Camera-type eye (tissue), 1 donor: ENCODE data around the gene RETN. TPM values are rescaled to one million over a fixed set of nuclear protein-coding genes. Genes with fewer than 3 reads are reported as not detected.

Experiments
- total RNA-seq: library from RNA; depleted of rRNA; stranded (reverse); fragments of >200 nt; gene quantifications from one replicate; pipeline ENCODE4 v1.2.3, GENCODE V29; 2014

RETN gene, protein sequence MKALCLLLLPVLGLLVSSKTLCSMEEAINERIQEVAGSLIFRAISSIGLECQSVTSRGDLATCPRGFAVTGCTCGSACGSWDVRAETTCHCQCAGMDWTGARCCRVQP
- not detected for total RNA-seq

DNA sequence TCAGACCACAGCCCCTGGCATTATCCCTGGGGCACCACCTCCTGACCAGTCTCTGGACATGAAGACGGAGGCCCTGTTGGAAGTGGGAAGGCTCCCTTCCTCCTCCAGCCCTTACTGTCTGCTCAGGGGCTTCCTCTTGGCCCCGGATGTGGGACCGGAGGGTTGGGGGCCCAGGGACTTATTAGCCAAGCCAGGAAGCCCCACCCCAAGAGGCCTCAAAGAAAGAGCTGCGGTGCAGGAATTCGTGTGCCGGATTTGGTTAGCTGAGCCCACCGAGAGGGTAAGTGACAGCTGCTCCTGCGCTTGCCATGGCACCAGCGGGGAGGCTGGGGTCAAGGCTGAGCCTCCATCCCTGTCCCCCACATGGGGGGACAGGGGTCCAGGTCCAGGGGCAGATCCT, at the start of gene RETN:
Gene RETN, plus strand, starts transcription at position 208 of the 400 bp plus-strand sequence. CDS start 278 bp downstream, outside the sequence.

DNA sequence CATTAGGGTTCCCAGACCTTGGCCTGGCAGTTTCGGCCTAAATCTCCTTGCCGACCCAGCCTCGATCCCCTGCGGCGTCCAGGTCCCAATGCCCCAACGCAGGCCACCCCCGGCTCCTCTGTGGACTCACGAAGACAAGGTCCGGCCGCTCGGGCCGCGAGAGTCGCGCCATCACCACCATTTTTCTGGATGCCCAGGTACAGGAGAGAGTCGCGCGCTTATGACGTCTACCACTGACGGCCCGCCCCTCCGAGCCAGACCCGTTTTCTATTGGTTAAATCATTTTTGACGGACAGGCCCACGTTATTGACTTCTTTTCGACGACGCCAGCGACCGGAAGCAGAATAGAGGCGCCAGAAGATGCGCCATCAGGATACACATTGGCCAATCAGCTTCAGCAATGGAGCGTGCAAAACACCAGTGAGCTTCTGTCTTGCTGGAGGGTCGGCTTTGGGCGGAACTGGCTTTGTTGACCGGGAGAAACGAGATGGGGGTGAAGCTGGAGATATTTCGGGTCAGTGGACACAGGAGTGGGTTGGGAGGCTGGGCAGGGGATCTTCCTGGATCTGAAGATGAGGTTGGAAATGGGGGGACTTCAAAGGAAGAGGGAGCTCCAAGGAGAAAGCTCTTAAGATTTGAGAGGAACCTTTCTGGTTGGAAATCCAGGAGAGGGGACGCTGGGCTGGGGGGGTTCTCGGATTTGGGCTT, 39.3 kb upstream of the RETN start, which contains the start of the genes PET100 and XAB2:
Gene PET100, plus strand, starts transcription at position 447 of the 708 bp plus-strand sequence. Its CDS starts 41 bp downstream, at position 488.
Gene XAB2, minus strand, starts transcription at position 199 of the 708 bp plus-strand sequence. Its CDS starts 18 bp downstream, at position 181.

DNA sequence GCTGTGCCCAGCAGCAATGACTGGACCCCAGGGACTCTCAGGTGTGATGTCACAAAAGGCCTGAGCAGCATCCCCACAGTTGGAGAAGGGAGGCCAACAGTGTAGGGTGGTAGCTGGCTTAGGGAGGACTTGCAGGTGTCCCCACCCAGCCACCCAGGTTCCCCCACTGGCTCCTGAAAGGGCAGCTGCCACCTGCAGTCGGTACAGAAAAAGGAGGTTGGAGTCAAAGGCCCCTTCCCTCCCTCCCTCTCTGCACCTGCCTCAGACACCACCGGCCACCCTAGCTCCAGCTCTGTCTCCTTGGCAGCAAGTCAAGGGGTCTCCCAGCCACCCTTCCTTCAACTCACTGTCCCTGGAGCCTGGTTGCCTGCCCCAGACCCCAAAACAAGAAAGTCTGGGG, 35.2 kb upstream of the RETN start, which contains the start of gene PCP2:
Gene PCP2, minus strand, starts transcription at position 22 of the 400 bp plus-strand sequence. CDS start 262 bp downstream, outside the sequence.

DNA sequence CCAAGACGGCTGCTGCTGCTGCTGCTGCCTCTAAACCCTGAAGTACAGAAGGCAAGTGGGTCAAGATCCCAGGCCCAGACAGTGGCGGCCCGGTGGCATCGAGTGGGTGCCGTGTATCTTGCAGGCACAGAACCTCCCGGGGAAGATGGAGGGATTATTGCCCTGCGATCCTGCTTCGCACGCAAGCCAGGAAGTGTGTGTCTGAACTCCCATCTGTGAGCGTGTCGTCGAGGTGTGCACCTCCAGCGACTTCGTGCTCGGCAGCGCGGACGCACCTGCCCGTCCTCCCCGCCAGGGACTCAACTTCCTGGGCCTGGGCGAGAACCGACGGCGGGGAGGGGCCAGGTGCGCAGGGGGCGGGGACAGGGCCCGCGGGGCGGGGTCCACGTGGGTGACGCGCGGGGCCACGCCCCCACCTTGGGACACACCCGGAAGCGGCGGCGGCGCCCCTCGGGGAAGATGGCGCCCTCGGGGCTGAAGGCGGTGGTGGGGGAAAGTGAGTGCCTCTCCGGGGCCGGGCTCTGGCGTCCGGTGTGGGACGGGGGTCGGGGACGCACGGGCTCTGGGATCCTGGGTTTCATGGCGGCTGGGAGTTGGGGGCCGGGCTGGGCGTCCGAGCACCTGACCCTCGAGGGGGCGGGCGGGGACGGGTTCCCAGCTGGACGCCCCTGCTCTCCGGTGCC, 32.0 kb upstream of the RETN start, which contains the start of gene STXBP2:
Gene STXBP2, plus strand, starts transcription at position 420 of the 683 bp plus-strand sequence. Its CDS starts 40 bp downstream, at position 460.

DNA sequence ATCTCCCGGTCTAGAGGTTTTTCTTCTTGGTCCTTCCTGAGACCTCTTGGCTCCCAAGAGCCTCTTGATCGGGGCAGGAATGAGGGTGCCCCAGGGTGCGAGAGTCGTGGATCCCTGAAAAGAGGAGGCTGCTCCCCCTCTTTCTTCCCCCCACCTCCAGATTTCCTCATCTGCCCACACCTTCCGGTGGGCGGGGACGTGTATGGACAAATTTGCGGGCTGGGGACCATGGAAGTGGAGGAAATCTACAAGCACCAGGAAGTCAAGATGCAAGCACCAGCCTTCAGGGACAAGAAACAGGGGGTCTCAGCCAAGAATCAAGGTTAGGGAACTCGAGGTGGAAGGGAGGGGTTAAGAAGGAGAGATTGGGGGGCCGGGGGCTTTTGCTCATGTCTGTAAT, 8.0 kb downstream of the RETN start, which contains the start of gene MCEMP1:
Gene MCEMP1, plus strand, starts transcription at position 237 of the 400 bp plus-strand sequence. Its CDS starts 31 bp downstream, at position 268.

DNA sequence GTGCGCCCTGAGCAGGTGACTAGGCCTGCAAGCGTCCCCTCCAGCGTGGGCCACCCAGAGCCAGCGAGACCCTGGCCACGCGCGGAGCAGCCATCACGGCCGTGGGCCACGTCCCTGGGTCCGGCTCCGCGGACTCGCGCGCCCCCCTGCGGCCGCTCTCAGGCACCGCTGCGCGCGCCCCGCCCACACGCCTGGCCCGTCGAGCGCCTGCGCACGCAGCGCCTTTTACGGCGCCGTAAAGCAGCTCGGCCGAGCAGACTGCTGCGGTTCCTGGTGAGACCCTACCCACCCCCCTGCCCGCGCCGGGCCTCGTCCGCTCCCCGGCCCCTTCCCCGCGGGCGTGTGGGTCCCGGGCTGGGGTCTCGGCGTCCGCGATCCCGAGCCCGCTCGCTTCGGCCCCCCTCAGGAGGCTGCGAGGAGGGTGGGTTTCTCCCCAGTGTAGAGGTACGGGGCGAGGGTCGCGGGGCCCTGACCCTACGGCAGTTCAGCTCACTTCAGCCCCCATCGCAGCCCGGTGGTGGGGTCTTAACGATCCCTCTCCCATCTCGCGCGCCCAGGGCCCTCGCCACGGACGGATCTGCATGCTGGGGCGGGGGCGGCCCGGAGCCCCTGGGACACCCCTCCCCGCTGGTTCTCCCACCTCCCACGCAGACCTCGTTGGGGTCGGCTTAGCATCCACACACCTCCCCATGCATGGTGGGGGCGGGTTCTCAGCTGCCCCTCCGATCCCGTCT, 11.9 kb downstream of the RETN start, which contains the start of gene TRAPPC5:
Gene TRAPPC5, plus strand, starts transcription at position 228 of the 734 bp plus-strand sequence. CDS start 1,421 bp downstream, outside the sequence.

DNA sequence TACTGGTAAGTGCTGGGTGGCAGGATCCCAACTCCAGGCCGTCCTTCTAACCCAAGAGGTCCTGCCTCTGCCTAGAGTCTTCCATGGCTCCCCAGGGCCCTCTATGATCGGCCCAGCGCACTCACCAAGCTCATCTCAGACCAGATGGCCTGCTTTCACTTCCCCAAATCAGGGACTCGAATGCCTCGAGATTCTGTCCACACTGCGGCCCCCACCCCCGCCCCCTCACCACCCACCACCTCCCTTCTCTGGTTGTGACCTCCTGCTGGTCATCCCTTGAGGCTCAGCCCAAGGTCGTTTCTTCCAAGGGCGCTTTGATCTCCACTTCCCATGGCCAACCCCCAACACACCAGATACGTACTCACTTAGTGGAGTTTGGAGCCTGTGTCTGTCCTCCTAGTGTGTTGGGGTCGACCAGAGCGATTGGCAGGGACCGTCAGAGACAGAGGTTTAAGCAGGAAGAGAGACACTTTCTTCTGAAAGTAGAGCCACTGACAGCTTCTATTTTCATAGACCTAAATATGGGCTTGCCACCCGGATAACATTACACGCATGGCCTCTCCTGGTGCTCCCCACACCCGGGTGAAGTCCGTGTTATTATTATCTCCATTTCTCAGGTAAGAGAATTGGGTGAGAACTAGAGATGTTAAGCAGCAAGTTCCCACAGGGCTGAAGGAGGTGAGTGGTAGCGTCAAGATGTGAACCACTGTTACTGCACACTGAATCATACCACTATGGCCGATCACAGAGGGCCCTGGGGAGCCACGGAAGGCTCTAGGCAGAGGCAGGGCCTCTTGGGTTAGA, 33.0 kb downstream of the RETN start, which contains the start of gene FCER2:
Gene FCER2, minus strand, starts transcription at position 478 of the 804 bp plus-strand sequence. CDS start 2,371 bp downstream, outside the sequence.

Other genes with a start within 250 kb of the RETN start
- gene PEX11G, start 180.0 kb upstream of the RETN start, total RNA-seq = 2.3 TPM
- gene ZNF358, start 152.9 kb upstream of the RETN start, total RNA-seq = 28.1 TPM
- gene MCOLN1, start 146.4 kb upstream of the RETN start, total RNA-seq = 10.2 TPM
- 59.0 TPM for gene PNPLA6, start 133.3 kb upstream of the RETN start, total RNA-seq
- gene CAMSAP3, start 73.2 kb upstream of the RETN start, total RNA-seq = 13.7 TPM
- 49.8 TPM for gene XAB2, start 39.5 kb upstream of the RETN start, total RNA-seq
- 6.2 TPM for gene PET100, start 39.3 kb upstream of the RETN start, total RNA-seq
- 12.3 TPM for gene PCP2, start 35.3 kb upstream of the RETN start, total RNA-seq
- gene STXBP2, start 31.9 kb upstream of the RETN start, total RNA-seq = 12.3 TPM
- gene MCEMP1, start 8.0 kb downstream of the RETN start, total RNA-seq = not detected
- 36.9 TPM for gene TRAPPC5, start 11.8 kb downstream of the RETN start, total RNA-seq
- gene FCER2, start 33.1 kb downstream of the RETN start, total RNA-seq = not detected
- gene CLEC4G, start 63.1 kb downstream of the RETN start, total RNA-seq = 0.71 TPM
- gene CD209, start 78.5 kb downstream of the RETN start, total RNA-seq = 5.4 TPM
- 0.27 TPM for gene CLEC4M, start 94.2 kb downstream of the RETN start, total RNA-seq
- gene EVI5L, start 161.2 kb downstream of the RETN start, total RNA-seq = 26.1 TPM
- gene PRR36, start 205.3 kb downstream of the RETN start, total RNA-seq = 4.7 TPM
- gene LRRC8E, start 219.5 kb downstream of the RETN start, total RNA-seq = 0.33 TPM
- 20.3 TPM for gene MAP2K7, start 234.8 kb downstream of the RETN start, total RNA-seq
- not detected for gene TGFBR3L, start 245.8 kb downstream of the RETN start, total RNA-seq